ENCODE data around the gene ATP8B1. TPM values are rescaled to one million over a fixed set of nuclear protein-coding genes. Genes with fewer than 3 reads are reported as not detected.
"Not testable (repeated sequence)": the region's sequence is repeated elsewhere in the genome, so short reads cannot be mapped to it uniquely, and the experiment has no call there.

Gene ATP8B1
- total RNA-seq, 2 donors from 2014 or later = 18.5 to 41.5 TPM

DNA sequence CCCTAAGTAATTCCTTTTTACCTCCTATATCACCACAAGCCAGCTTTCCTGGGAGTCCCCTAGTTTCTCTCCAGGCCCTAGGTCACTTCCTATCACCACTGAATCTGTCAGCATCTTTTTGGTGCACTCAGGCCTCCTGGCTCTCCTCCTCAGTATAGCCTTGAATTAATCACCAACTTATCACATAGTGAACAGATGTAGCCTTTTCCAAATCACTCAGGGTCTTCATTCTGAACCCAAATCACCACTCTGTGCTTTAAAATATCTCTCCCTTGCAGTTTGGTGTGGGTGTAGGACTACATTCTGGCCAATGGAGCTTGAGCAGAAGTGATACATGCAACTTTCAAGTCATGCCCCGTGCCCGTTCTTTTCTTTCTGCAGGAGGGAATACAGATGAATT is 29.6 kb upstream of the ATP8B1 start:
- intact Hi-C loops (cut with DNase I) = no loop called here
- TF ChIP-seq POLR2A (IDR thresholded peaks at IDR 0.05) = no peak
- TF ChIP-seq, protein P1, sequence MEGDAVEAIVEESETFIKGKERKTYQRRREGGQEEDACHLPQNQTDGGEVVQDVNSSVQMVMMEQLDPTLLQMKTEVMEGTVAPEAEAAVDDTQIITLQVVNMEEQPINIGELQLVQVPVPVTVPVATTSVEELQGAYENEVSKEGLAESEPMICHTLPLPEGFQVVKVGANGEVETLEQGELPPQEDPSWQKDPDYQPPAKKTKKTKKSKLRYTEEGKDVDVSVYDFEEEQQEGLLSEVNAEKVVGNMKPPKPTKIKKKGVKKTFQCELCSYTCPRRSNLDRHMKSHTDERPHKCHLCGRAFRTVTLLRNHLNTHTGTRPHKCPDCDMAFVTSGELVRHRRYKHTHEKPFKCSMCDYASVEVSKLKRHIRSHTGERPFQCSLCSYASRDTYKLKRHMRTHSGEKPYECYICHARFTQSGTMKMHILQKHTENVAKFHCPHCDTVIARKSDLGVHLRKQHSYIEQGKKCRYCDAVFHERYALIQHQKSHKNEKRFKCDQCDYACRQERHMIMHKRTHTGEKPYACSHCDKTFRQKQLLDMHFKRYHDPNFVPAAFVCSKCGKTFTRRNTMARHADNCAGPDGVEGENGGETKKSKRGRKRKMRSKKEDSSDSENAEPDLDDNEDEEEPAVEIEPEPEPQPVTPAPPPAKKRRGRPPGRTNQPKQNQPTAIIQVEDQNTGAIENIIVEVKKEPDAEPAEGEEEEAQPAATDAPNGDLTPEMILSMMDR (IDR thresholded peaks at IDR 0.05) = no peak
- no peaks in the 10 kb centered on the region for H3K9me3 ChIP-seq
- H3K27ac ChIP-seq = no peak overlapping the region
- H3K4me1 ChIP-seq = no peaks in the 10 kb centered on the region
- ATAC-seq (no peak), DNase-seq (no peak)
- H3K4me3 ChIP-seq = no peak overlapping the region
- no peaks in the 10 kb centered on the region for H3K36me3 ChIP-seq (replicated peaks in 1 of 2; ENCODE audit: insufficient read depth in 1 of 2, low read depth in 2 of 2)
- H3K27me3 ChIP-seq = no peaks in the 10 kb centered on the region
- 83 to 97% methylated on average over 2 of the region's 2 CpGs for WGBS, 2 donors

DNA sequence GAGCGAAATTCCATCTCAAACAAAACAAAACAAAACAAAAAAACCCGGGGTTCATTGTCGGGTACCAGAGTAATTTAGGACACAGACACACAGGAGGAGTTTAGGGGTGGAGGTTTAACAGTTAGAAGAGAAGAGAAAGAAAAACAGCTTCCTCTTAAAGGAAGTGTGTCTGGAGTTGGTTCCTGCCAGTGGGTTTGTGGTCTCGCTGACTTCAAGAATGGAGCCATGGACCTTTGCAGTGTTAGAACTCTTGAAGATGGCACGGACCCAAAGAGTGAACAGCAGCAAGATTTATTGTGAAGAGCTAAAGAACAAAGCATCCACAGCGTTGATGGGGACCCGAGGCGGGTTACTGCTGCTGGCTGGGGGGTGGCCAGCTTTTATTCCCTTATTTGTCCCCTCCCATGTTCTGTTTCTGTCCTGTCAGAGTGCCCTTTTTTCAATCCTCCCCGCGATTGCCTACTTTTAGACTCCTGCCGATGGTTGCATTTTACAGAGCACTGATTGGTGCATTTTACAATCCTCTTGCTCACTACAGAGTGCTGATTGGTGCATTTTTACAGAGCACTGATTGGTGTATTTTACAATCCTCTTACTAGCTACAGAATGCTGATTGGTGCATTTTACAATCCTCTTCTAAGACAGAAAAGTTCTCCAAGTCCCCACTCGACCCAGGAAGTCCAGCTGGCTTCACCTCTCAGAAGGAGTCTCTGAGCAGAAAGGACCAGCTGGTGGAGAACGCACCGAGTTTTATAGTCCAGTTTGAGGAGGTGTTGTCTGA is 28.7 kb upstream of the ATP8B1 start:
- Histone ChIP-seq H3K27ac (no peak overlapping the region), H3K4me3 (no peak overlapping the region), H3K36me3 (replicated peaks in 1 of 2; ENCODE audit: insufficient read depth in 1 of 2, low read depth in 2 of 2) (no peaks in the 10 kb centered on the region), H3K4me1 (no peaks in the 10 kb centered on the region), H3K27me3 (no peaks in the 10 kb centered on the region), H3K9me3 (no peaks in the 10 kb centered on the region)
- intact Hi-C loops (cut with DNase I) = no loop called here
- ATAC-seq (no peak), DNase-seq (no peak)
- TF ChIP-seq POLR2A (IDR thresholded peaks at IDR 0.05) = no peak
- TF ChIP-seq, protein P1 (IDR thresholded peaks at IDR 0.05) = no peak
- 85 to 96% methylated on average over 14 of the region's 14 CpGs for WGBS, 2 donors

DNA sequence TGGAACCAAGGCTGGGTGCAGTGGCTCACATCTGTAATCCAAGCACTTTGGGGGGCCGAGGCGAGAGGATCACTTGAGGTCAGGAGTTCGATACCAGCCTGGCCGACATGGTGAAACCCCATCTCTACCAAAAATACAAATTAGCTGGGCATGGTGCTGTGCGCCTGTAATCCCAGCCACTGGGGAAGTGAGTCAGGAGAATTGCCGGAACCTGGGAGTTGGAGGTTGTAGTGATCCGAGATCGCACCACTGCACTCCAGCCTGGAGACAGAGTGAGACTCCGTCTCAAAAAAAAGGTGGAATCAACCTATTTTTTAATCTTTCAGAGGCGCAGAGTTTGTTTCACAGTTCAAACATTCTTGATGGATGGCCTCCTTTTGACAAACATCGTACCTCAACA is 24.5 kb upstream of the ATP8B1 start:
- H3K36me3 ChIP-seq (replicated peaks in 1 of 2; ENCODE audit: insufficient read depth in 1 of 2, low read depth in 2 of 2) = no peaks in the 10 kb centered on the region
- DNase-seq (no peak), ATAC-seq (no peak)
- no peaks in the 10 kb centered on the region for H3K9me3 ChIP-seq
- no peak overlapping the region for H3K4me3 ChIP-seq
- TF ChIP-seq POLR2A (IDR thresholded peaks at IDR 0.05) = no peak
- TF ChIP-seq, protein P1 (IDR thresholded peaks at IDR 0.05) = no peak
- no peak overlapping the region for H3K27ac ChIP-seq
- H3K4me1 ChIP-seq = no peaks in the 10 kb centered on the region
- intact Hi-C loops (cut with DNase I) = no loop called here
- WGBS, 2 donors = 70 to 82% methylated on average over 11 of the region's 11 CpGs
- H3K27me3 ChIP-seq = no peaks in the 10 kb centered on the region

DNA sequence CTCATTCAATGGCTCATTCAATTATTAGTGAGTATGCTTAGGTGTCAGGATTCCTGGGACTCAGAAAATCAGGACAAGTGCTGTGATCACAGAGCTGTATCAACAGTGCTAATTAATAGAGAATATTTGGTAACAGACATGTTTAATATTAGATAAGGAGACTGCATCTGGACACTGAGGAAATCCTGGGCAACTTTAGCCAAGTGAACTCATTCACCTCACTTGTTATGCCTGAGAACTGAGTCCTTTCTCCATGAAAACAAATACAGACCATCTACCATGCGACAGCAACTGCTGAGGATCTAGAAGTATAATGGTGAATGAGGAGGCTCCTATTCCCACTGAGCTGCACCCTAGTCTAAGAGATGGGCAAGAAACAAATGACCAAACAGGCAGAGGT is 23.1 kb upstream of the ATP8B1 start:
- no peaks in the 10 kb centered on the region for H3K4me1 ChIP-seq
- whole genome bisulfite sequencing, 2 donors = 82 to 100% methylated on average over 1 of the region's 1 CpG

DNA sequence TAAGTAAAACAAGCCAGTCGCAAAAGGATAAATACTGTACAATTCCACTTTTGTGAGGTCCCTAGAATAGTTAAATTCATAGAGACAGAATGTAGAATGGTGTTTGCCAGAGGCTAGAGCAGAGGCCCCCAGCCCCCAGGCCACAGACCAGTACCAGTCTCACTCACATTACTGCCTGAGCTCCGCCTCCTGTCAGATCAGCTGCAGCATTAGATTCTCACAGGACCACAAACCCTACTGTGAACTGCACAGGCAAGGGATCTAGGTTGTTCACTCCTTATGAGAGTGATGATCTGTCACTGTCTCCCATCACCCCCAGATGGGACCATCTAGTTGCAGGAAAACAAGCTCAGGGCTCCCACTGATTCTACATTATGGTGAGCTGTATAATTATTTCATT is 17.5 kb upstream of the ATP8B1 start:
- Histone ChIP-seq H3K4me1 (peaks cover 17% of the 10 kb centered on the region), H3K27ac (peak overlapping the region; percentile 52 to 88 (median 70))
- H3K36me3 ChIP-seq (replicated peaks in 1 of 2; ENCODE audit: insufficient read depth in 1 of 2, low read depth in 2 of 2); intact Hi-C loops (cut with DNase I); H3K4me3 ChIP-seq; H3K27me3 ChIP-seq; H3K9me3 ChIP-seq; ATAC-seq; DNase-seq: not testable (repeated sequence)
- 80 to 91% methylated on average over 2 of the region's 2 CpGs for WGBS, 2 donors

More for the DNA sequence above, 23.1 kb upstream of the ATP8B1 start:
- DNase-seq (no peak), ATAC-seq (no peak)
- intact Hi-C loops (cut with DNase I) = no loop called here
- H3K27me3 ChIP-seq = no peaks in the 10 kb centered on the region
- no peaks in the 10 kb centered on the region for H3K9me3 ChIP-seq
- no peaks in the 10 kb centered on the region for H3K36me3 ChIP-seq (replicated peaks in 1 of 2; ENCODE audit: insufficient read depth in 1 of 2, low read depth in 2 of 2)
- no peak overlapping the region for H3K4me3 ChIP-seq
- no peak overlapping the region for H3K27ac ChIP-seq
- TF ChIP-seq POLR2A (IDR thresholded peaks at IDR 0.05) = no peak
- TF ChIP-seq, protein P1 (IDR thresholded peaks at IDR 0.05) = no peak

Measured in body of pancreas (tissue), 4 donors.